Astrocyte of the spinal cord (primary cell): ENCODE data around the gene TAS2R38.

Experiments
- DNase-seq: peaks from one replicate; pipeline ENCODE4 v3.0.0; 2011; ENCODE audit warnings: low read depth, low spot score
- H3K4me3 ChIP-seq: 2 replicates; pipeline ENCODE4 v1.5.1; 2011; ENCODE audit warnings: low read depth, mild to moderate bottlenecking, low read length, moderate library complexity
- CTCF ChIP-seq: IDR thresholded peaks from 2 replicates; pipeline ENCODE4 v1.5.1; 2012; ENCODE audit warnings: low read depth, mild to moderate bottlenecking, low read length, inconsistent platforms
- in situ Hi-C: cut with HindIII; loops from 2 replicates; pipeline ENCODE4 v1.10.0; 2017; ENCODE audit warnings: low sequenced_read_pairs

The TAS2R38 gene

GRCh38 chr7:141945356-141945755 is 28.2 kb downstream of the TAS2R38 start:
- in situ Hi-C loops: no loop called here
- no peak overlapping the region for H3K4me3 ChIP-seq
- no peak for TF ChIP-seq CTCF
- DNase-seq: no peak

DNA sequence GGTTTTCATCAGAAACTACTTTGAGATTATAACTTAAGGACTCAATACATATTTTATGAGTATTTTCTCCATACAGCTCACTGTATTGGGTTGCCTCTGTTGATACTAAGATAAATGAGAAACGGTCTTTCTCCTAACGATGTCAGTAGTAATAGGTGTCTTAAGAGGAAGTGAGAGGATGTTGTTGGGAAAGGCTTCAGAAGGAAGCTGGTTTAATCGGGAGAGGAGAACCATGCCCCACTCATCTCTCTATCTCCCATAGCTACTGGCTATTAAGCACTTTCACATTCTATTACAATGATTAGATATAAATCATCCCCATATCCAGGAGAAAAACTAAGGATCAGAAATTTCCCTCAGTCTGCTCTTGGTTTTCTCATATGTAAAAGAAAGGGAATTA is 28.8 kb downstream of the TAS2R38 start:
- no peak for TF ChIP-seq CTCF
- H3K4me3 ChIP-seq: no peak overlapping the region
- in situ Hi-C loops: no loop called here
- DNase-seq: no peak

- no peak for TF ChIP-seq CTCF
- in situ Hi-C loops: no loop called here
- no peak for DNase-seq
- no peak overlapping the region for H3K4me3 ChIP-seq
Measured at GRCh38 chr7:141943846-141944245, 29.7 kb downstream of the TAS2R38 start.

- in situ Hi-C loops: no loop called here
- H3K4me3 ChIP-seq: no peak overlapping the region
- no peak for TF ChIP-seq CTCF
- DNase-seq: no peak
Measured at GRCh38 chr7:141941075-141941474, 32.5 kb downstream of the TAS2R38 start.

GRCh38 chr7:141930211-141930610 is 43.4 kb downstream of the TAS2R38 start:
- DNase-seq: no peak
- no peak for TF ChIP-seq CTCF
- in situ Hi-C loops: no loop called here
- no peak overlapping the region for H3K4me3 ChIP-seq

GRCh38 chr7:141928845-141929195 is 44.8 kb downstream of the TAS2R38 start:
- no peak overlapping the region for H3K4me3 ChIP-seq

More at GRCh38 chr7:141928845-141929195, 44.8 kb downstream of the TAS2R38 start:
- TF ChIP-seq CTCF: no peak
- in situ Hi-C loops: no loop called here
- no peak for DNase-seq
